GM12801 (cell line): ENCODE results near the gene TTC4.

ENCODE experiments used
- TF ChIP-seq, protein P1 (sequence below): IDR thresholded peaks from one replicate; pipeline ENCODE4 v1.5.1; 2011; ENCODE audit warnings: control low read depth; ENCODE audit not compliant: insufficient read length; ENCODE audit errors: extremely low read depth

Gene TTC4

DNA sequence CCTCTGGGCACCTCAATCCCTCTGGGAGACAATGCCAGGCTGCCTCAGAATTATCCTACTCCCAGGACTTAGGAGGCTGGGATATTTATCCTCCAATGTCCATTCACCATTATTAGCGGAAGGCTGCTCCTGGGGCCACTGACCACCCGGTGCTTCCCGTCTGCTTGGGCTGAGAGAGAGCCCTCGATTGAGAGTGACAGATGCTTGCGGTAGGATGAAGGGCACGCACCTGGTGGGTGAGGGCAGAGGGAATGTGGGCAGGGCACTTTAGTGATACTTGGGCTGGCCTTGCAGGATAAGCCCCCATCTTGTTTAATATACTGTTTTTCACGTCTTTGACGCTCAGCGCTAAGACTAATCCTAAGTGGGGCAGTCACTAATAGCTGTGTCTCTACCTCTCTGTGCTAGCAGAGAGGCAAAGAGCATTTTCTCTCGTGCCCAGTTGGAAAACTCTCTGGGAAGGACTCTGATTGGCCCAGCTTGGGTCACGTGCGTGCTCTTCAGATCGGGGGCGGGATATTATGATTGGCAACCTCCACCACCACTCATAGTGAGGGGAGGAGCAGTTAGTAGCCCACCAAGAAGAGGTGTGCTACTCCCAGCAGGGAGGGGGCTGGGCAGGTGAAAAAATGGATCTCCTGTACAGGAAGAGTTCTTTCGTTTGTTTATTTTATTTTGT, 59.3 kb downstream of the TTC4 start:
- TF ChIP-seq, protein P1, sequence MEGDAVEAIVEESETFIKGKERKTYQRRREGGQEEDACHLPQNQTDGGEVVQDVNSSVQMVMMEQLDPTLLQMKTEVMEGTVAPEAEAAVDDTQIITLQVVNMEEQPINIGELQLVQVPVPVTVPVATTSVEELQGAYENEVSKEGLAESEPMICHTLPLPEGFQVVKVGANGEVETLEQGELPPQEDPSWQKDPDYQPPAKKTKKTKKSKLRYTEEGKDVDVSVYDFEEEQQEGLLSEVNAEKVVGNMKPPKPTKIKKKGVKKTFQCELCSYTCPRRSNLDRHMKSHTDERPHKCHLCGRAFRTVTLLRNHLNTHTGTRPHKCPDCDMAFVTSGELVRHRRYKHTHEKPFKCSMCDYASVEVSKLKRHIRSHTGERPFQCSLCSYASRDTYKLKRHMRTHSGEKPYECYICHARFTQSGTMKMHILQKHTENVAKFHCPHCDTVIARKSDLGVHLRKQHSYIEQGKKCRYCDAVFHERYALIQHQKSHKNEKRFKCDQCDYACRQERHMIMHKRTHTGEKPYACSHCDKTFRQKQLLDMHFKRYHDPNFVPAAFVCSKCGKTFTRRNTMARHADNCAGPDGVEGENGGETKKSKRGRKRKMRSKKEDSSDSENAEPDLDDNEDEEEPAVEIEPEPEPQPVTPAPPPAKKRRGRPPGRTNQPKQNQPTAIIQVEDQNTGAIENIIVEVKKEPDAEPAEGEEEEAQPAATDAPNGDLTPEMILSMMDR = no peak

DNA sequence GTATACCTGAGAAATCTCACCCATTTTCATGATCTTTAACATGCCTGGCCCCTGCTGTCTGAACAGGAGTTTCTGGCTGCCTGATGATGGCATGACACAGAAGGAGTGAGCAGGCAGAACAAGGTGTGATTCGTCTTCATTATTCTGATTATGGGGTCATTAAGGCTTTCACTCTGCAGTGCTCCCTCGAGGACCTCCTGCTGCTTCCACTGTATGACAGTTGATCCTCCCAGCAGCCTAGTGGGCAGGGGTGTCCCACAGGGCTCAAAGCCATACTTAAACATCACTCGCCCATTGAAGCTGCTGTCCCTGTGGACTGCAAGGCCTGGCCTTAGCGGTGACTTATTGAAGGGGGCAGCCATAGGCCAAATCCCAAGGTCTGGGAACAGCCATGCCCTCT, 61.4 kb downstream of the TTC4 start:
- TF ChIP-seq, protein P1 = no peak

- TF ChIP-seq, protein P1 = no peak
Observed at GRCh38 chr1:54777431-54777830, 61.8 kb downstream of the TTC4 start.

GRCh38 chr1:54781023-54781723, 65.5 kb downstream of the TTC4 start:
- TF ChIP-seq, protein P1 = no peak

DNA sequence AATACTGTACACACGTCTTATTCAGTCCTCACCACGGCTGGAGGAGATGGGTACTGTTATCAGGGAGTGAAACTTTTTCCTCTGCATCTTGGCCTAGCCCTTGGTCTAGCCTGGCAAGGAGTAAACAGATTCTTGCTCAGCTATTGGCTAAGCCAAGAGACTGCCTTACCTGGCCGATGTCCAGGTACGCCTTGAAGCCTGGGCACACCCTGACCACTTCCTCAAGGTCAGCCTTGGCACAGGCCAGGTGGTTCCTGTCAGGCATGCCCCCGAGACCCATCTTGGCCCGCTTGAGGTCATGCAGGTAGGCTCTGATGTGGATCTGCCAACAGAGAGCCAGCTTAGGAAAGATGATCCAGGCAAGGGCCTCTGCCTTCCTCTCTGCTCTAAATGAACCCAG, 66.5 kb downstream of the TTC4 start:
- TF ChIP-seq, protein P1 = no peak

- TF ChIP-seq, protein P1 = no peak
Observed at GRCh38 chr1:54782588-54782987, 66.9 kb downstream of the TTC4 start.

- TF ChIP-seq, protein P1 = no peak
Observed at GRCh38 chr1:54784066-54784465, 68.4 kb downstream of the TTC4 start.
